Hepatic stellate cell (primary cell): Measurements from ENCODE around the gene MICB.
"Not testable (repeated sequence)": the region's sequence is repeated elsewhere in the genome, so short reads cannot be mapped to it uniquely, and the experiment has no call there.

Experiments used
- DNase-seq: peaks from one replicate; pipeline ENCODE4 v3.0.0; 2011; ENCODE audit warnings: low spot score

Gene MICB

DNA sequence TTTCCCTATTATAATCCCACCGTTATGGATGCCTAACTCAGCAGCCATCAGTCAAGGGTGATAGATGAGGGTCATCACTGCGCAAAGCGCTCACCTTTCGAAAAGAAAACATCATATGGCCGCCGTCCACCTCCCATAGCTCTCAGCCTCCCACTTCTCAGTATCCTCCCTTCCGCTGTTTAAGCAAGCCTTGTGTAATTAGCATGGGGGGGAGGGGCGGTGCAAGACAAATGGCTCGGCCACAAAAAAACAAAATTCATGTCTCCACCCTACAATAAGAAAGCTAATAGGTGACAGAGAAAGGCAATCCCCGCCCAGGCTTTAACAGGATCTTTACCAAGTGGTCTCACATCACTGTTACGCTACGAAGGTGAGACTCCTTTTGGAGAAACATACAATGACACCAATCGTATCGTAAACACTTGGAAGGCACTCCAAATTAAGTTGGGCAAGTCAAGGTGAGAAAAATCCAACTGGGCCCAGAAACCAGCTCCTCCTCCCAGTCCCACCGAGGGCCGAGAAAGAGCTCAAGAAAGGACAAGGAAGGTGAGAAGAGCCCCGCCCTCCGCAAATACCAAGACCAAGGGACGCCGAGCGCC, 43.2 kb downstream of the MICB start:
- peak; percentile 35 for DNase-seq

DNA sequence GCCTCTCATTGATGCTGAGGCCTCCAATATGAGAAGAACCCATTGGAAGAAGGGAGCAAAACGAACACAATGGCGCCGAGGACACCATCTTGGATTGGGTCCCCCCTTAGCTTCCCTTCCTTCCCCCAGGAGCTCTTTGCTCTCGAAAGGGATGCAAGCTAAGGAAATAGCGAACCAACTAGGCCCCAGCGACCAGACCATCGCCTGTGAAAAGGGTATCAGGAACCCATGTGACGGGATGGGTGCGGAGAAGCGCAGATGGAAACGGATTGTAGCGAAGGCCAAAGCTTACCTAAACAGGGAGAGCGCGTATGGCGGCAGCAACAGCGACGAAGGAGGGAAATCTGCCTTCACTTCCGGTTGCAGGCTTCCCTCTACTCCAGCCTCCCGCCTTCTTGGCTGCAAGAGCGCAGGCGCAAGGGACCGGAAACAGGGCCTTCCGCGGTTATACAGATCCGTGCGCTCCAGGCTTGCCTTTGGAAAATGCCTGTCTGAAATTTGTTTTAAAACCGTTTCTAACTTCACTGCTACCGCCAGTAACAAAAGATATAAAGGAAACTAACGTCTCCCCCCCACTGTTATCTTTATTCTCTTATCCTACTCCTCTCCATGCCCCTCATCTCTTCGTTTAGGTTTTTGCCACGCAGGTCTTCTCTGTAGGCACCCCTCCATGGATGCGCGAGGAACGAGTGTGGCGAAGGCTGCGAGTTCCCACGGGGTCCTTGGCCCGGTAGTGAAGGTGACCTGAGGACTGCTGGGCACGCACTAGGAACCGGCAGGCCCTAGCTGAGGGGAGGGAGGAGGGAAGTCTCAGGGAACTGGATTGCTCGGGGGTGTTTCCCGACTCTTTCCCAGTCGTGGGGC, 43.9 kb downstream of the MICB start, which contains the start of gene DDX39B:
DDX39B (minus strand) TSS at position 346 of the 864 bp plus-strand sequence. CDS start 1,471 bp downstream, outside the sequence.
- DNase-seq, result peak; percentile 94

DNA sequence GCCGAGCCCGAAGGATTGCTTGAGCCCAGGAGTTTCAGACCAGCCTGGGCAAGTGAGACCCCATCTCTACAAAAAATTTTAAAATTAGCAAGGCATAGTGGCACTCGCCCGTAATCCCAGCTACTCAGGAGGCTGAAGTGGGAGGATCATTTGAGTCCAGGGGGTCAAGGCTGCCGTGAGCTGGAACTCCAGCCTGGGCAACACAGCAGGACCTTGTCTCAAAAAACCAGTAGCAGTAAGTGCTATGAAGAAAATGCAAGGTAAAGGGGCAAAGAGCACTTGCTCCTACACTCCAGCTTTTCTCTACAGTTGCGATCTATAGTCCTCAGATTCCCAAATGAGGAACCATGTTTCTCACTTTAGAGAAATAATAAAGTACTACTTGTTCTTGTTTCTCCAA, 45.7 kb downstream of the MICB start:
- no peak for DNase-seq

GRCh38 chr6:31544676-31545075, 46.7 kb downstream of the MICB start:
- no peak for DNase-seq

DNA sequence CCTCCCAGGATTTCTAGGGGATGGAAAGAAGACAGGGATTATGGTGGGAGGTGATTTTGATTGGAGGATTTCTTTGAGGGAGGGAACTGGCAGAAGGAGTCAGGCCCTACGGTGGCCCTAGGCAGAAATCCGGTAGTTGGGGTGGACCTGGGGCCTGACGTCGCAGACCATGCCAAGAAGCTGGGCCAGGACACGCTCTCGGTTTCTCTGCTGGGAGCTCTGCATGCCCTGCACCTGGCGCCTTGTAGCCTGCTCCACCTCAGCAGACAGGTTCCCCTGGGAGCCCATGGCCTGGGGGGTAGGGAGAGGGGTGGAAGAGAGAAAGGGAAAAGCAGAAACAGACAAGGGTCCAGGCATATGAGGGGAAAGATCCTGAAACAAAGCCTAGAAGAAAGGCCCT, 47.3 kb downstream of the MICB start:
- no peak for DNase-seq

GRCh38 chr6:31546339-31546957, 48.5 kb downstream of the MICB start, which contains the start of gene ATP6V1G2:
Gene ATP6V1G2 (minus strand): TSS chr6:31546608. CDS start chr6:31546559, 49 bp downstream.
- peak; percentile 77 for DNase-seq

GRCh38 chr6:31546958-31547726, 49.2 kb downstream of the MICB start, which contains the start of gene NFKBIL1:
Gene NFKBIL1 (plus strand): TSS chr6:31547608. CDS start chr6:31547695, 87 bp downstream.
- DNase-seq, result peak; percentile 92

DNA sequence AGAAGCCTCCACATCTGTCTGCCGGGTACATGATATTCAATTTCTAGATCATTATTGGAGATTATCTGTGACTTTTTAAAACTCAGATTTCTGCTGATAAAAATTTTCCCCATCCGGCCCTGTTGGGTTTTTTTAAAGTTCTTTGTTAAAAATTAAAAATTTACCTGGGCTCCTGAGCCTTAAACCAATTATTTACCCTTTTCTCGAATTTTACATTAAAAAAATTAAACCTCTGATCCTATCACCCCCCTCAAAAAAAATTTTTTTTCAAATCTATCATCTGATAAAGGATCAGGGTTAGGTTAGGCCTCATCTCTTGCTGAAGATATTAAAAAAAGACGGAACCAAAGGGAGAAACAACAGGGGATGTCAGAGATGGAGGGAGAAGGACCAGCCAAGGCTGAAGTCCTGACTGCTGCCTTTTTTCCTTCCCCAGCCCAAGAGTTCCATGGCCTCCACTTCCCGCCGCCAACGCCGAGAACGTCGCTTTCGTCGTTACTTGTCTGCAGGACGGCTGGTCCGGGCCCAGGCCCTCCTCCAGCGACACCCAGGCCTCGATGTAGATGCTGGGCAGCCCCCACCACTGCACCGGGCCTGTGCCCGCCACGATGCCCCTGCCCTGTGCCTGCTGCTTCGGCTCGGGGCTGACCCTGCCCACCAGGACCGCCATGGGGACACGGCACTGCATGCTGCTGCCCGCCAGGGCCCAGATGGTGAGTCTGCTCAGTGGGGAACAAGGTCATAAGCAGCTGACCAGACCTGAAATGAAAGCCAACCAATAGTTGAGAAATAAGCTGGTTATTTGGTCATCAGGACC, 50.0 kb downstream of the MICB start:
- no peak for DNase-seq

- DNase-seq, result no peak
Measured at GRCh38 chr6:31548544-31548873, 50.6 kb downstream of the MICB start.

GRCh38 chr6:31551371-31551770, 53.4 kb downstream of the MICB start:
- DNase-seq, result not testable (repeated sequence)

- DNase-seq, result no peak
Measured at GRCh38 chr6:31556307-31556706, 58.4 kb downstream of the MICB start.

- DNase-seq, result no peak
Measured at GRCh38 chr6:31557443-31558317, 59.7 kb downstream of the MICB start.

- DNase-seq, result no peak
Measured at GRCh38 chr6:31558318-31558625, 60.3 kb downstream of the MICB start.

DNA sequence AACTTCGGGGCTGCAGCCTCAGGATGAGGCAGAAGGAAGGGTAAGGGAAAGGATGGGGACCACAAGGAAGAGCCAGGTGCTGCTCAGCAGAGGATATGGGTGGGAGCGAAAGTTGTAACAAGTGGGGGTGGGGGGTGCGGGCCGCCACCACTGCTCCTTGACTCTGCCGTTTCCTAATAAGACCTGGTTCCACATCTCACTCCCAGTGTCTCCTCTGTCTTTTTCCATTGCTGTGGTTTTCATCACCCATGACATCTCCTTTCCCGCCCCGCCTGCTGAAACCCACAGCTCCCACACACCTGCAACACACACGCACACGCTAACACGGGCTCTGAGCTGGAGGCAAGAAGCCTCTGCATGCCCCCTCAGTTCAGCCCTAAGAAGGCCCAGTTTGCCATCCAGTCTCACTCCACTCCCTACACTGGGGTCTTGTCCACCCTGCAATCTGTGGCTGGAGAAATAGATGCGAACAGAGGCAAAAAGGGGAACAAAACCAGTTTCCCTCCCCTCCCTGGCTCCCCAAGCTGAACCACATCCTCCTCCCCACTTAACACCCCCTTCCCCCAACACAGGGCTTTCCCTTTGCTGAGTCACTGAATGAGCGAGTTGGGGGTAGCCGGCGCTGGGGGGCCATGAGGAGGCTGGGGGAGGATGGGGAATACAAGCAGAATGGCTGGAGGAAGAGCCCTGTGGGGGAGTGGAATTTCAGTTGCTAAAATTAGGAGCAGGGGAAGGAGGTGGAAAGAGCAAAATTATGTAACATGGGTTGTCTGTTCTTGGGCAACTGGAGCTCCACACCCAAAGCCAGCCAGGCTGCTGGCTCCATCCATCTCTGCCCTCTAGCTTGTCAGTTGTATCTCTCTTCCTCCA, 60.9 kb downstream of the MICB start:
- peak; percentile 39 for DNase-seq

DNA sequence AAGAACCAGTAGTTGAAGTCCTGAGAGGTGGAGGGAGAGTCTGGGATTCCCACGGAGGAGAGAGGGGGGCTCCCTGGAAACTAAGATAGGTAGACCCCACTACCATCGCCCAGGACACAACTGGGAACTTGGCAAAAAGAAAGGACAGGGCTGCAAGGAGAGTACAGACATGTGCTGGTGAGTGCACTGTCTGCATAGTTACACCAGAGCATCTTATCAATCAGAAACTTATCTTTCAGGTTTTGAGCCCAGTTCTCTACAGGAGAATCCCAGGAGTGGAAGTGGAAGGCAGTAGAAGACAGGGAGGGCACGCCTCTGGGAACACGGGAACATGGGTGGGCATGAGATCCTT, 61.6 kb downstream of the MICB start:
- no peak for DNase-seq

GRCh38 chr6:31559958-31560696, 62.2 kb downstream of the MICB start:
- peak; percentile 72 for DNase-seq

DNA sequence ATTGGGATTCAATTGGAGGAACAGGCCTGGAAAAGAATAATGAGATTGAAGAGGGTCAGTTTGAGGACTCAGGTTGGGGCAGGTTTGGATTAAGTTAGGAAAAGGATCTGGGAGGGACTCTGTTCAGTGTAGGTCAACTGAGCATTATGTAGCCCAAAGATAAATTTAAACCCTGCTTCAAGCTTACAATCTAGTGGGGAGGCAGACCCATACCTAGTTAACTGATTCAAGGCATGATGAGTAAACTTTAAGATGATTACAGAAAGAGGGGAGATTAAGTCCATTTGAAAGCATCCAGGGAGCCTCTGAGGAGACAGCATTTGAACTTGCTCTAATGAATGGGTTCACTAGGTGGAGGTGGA, 62.7 kb downstream of the MICB start:
- no peak for DNase-seq
